Transverse colon (tissue), 4 donors: Measurements from ENCODE around the gene CAT. TPM values are rescaled to one million over a fixed set of nuclear protein-coding genes. Genes with fewer than 3 reads are reported as not detected.

ENCODE experiments used
- DNase-seq: peaks from one replicate; pipeline ENCODE4 v3.0.0-alpha.2; 2019
- H3K27ac ChIP-seq, 4 donors: fragments of 200-600 bp; sonication (generic); 2 replicates each; pipeline ENCODE4 v1.5.1; 2016 to 2018; ENCODE audit warnings: inconsistent platforms in 4 of 4
- H3K27me3 ChIP-seq: fragments of 200-600 bp; sonication (generic); 2 replicates; pipeline ENCODE4 v1.5.1; 2017; ENCODE audit warnings: inconsistent platforms
- H3K36me3 ChIP-seq, 4 donors: fragments of 200-600 bp; sonication (generic); 2 replicates each; pipeline ENCODE4 v1.5.1; 2017 to 2019; ENCODE audit warnings: inconsistent platforms in 4 of 4
- H3K4me1 ChIP-seq, 4 donors: fragments of 200-600 bp; sonication (generic); 2 replicates each; pipeline ENCODE4 v1.5.1; 2017 to 2020; ENCODE audit warnings: inconsistent platforms in 4 of 4
- H3K4me3 ChIP-seq, 4 donors: fragments of 200-600 bp; sonication (generic); 1 replicate in 1 of 4; 2 replicates in 3 of 4; pipeline versions ENCODE4 v1.5.1 to v1.6.1; 2017 to 2019; ENCODE audit warnings: inconsistent platforms in 4 of 4
- H3K9me3 ChIP-seq, 2 donors: fragments of 200-600 bp; sonication (generic); 2 replicates each; pipeline ENCODE4 v1.5.1; 2017 to 2019; ENCODE audit warnings: inconsistent platforms in 2 of 2
- CTCF ChIP-seq, 5 experiments: fragments of 200-600 bp in 3 of 5; fragments of 450-650 bp in 2 of 5; sonication (generic) in 3 of 5; IDR thresholded peaks; 1 replicate in 2 of 5; 2 replicates in 3 of 5; pipeline ENCODE4 v1.5.1; 2016 to 2017; ENCODE audit warnings: antibody characterized with exemption in 5 of 5, inconsistent platforms in 3 of 5, mild to moderate bottlenecking in 2 of 5, moderate library complexity in 1 of 5
- EP300 ChIP-seq: sonication (generic); formaldehyde crosslinking; IDR thresholded peaks from one replicate; pipeline ENCODE4 v1.6.1; 2017; ENCODE audit warnings: antibody characterized with exemption, low read depth
- POLR2A ChIP-seq: fragments of 450-650 bp; IDR thresholded peaks from one replicate; pipeline ENCODE4 v1.6.1; 2016; ENCODE audit warnings: antibody characterized with exemption, mild to moderate bottlenecking, moderate library complexity
- POLR2AphosphoS5 ChIP-seq, 3 donors: sonication (generic); formaldehyde crosslinking; IDR thresholded peaks; one replicate each; pipeline ENCODE4 v1.6.1; 2016; ENCODE audit warnings: antibody characterized with exemption in 3 of 3
- WGBS, 2 donors: methylation state at CpG; one replicate each; pipeline ENCODE4 v1.1.5; 2018; ENCODE audit warnings: low coverage in 1 of 2; 5-methylcytosine and 5-hydroxymethylcytosine counted together
- in situ Hi-C, 4 donors: fragments of 200-750 bp; cut with MboI; loops; one replicate each; pipeline versions ENCODE4 v1.15.0 to v1.15.1; 2017; ENCODE audit warnings: low sequenced_read_pairs in 3 of 4, low pct_ligation_motif_present in 1 of 4, low pct_unique_long_range_greater_than_20kb in 1 of 4
- intact Hi-C: fragments of 100-400 bp; cut with DNase I; formaldehyde crosslinking; loops from one replicate; pipeline ENCODE4 v1.15.1; 2023; ENCODE audit warnings: low total_unique reads
- total RNA-seq, 4 donors: library from RNA; depleted of rRNA; stranded (reverse); fragments of >200 nt; gene quantifications; one replicate each; pipeline ENCODE4 v1.1.0, GENCODE V29; 2016

Gene CAT
- total RNA-seq, 4 donors from 2014 or later = 81.2 to 168 (median 133) TPM

- in situ Hi-C loops (loop anchor here in 3 of 4 donors (25.0 kb wide), 4 partner anchors 106 to 681 kb away; no protein-coding TSS in a partner anchor), intact Hi-C loops (no loop called here)
- Histone ChIP-seq H3K27me3 (no peaks in the 10 kb centered on the region), H3K4me1 (no peaks in the 10 kb centered on the region), H3K9me3 (no peaks in the 10 kb centered on the region), H3K36me3 (no peaks in the 10 kb centered on the region), H3K4me3 (no peak overlapping the region), H3K27ac (no peak overlapping the region)
- DNase-seq = no peak
- 78 to 80% methylated on average over 4 to 8 of the region's 8 CpGs for WGBS, 2 donors
- no peak for TF ChIP-seq CTCF (IDR thresholded peaks at IDR 0.05)
- no peak for TF ChIP-seq EP300
- no peak for TF ChIP-seq POLR2AphosphoS5 (IDR thresholded peaks at IDR 0.05)
- TF ChIP-seq POLR2A = no peak
These were observed 54.7 kb downstream of the CAT start for GRCh38 chr11:34493468-34493867.

GRCh38 chr11:34493926-34494595 is 55.3 kb downstream of the CAT start:
- in situ Hi-C loops (loop anchor here in 3 of 4 donors (25.0 kb wide), 4 partner anchors 107 to 682 kb away; no protein-coding TSS in a partner anchor), intact Hi-C loops (no loop called here)
- no peak overlapping the region for H3K27ac ChIP-seq
- H3K9me3 ChIP-seq = no peaks in the 10 kb centered on the region
- H3K4me3 ChIP-seq = no peak overlapping the region
- 70 to 93% methylated on average over 3 to 4 of the region's 4 CpGs for WGBS, 2 donors
- TF ChIP-seq EP300 = no peak
- TF ChIP-seq POLR2AphosphoS5 (IDR thresholded peaks at IDR 0.05) = no peak
- TF ChIP-seq POLR2A = no peak
- no peak for TF ChIP-seq CTCF (IDR thresholded peaks at IDR 0.05)
- H3K4me1 ChIP-seq = no peaks in the 10 kb centered on the region
- H3K36me3 ChIP-seq = no peaks in the 10 kb centered on the region
- no peaks in the 10 kb centered on the region for H3K27me3 ChIP-seq
- no peak for DNase-seq

GRCh38 chr11:34495239-34495723 is 56.5 kb downstream of the CAT start:
- no peaks in the 10 kb centered on the region for H3K36me3 ChIP-seq
- H3K4me1 ChIP-seq = no peaks in the 10 kb centered on the region
- intact Hi-C loops (no loop called here), in situ Hi-C loops (loop anchor here in 3 of 4 donors (25.0 kb wide), 4 partner anchors 108 to 683 kb away; no protein-coding TSS in a partner anchor)
- H3K4me3 ChIP-seq = no peak overlapping the region
- DNase-seq = no peak
- H3K9me3 ChIP-seq = no peaks in the 10 kb centered on the region
- TF ChIP-seq CTCF (IDR thresholded peaks at IDR 0.05) (no peak), POLR2A (no peak), EP300 (no peak), POLR2AphosphoS5 (IDR thresholded peaks at IDR 0.05) (no peak)
- WGBS, 2 donors = 83 to 92% methylated on average over 10 to 12 of the region's 12 CpGs
- no peak overlapping the region for H3K27ac ChIP-seq
- H3K27me3 ChIP-seq = no peaks in the 10 kb centered on the region

- no peaks in the 10 kb centered on the region for H3K27me3 ChIP-seq
- H3K9me3 ChIP-seq = no peaks in the 10 kb centered on the region
- intact Hi-C loops = no loop called here
- TF ChIP-seq EP300 = no peak
- no peak for TF ChIP-seq POLR2AphosphoS5 (IDR thresholded peaks at IDR 0.05)
- no peak for TF ChIP-seq CTCF (IDR thresholded peaks at IDR 0.05)
- no peak for TF ChIP-seq POLR2A
- H3K27ac ChIP-seq = no peak overlapping the region
- no peak for DNase-seq
- in situ Hi-C loops = loop anchor here in 3 of 4 donors (25.0 kb wide), 4 partner anchors 109 to 684 kb away; no protein-coding TSS in a partner anchor
- H3K36me3 ChIP-seq = no peaks in the 10 kb centered on the region
- H3K4me3 ChIP-seq = no peak overlapping the region
- WGBS, 2 donors = 57 to 71% methylated on average over 8 to 26 of the region's 26 CpGs
- no peaks in the 10 kb centered on the region for H3K4me1 ChIP-seq
These were observed 57.1 kb downstream of the CAT start for GRCh38 chr11:34495724-34496377.
